Heart right ventricle (tissue), 16 donors: ENCODE data around the gene SLC32A1. TPM values are rescaled to one million over a fixed set of nuclear protein-coding genes. Genes with fewer than 3 reads are reported as not detected.

Source experiments
- ATAC-seq, 8 donors: fragments of 200-7000 bp; cut with Tn5 transposase; one replicate each; pipeline ENCODE4 v1.9.1; 2020; ENCODE audit warnings: mild to moderate bottlenecking in 8 of 8, moderate library complexity in 8 of 8, moderate number of reproducible peaks in 1 of 8
- DNase-seq, 2 donors: peaks; one replicate each; pipeline ENCODE4 v3.0.0-alpha.2; 2020
- H3K27ac ChIP-seq, 10 donors: fragments of 200-600 bp; sonication (generic) in 2 of 10; one replicate each; pipeline versions ENCODE4 v1.5.0 to v1.8.0; 2020 to 2022; ENCODE audit warnings: mild to moderate bottlenecking in 3 of 10
- H3K27me3 ChIP-seq, 7 donors: fragments of 200-600 bp; one replicate each; pipeline ENCODE4 v1.8.0; 2021 to 2022; ENCODE audit warnings: mild to moderate bottlenecking in 2 of 7
- H3K36me3 ChIP-seq, 9 donors: fragments of 200-600 bp; sonication (generic) in 1 of 9; one replicate each; pipeline versions ENCODE4 v1.5.0 to v1.8.0; 2020 to 2022; ENCODE audit warnings: mild to moderate bottlenecking in 2 of 9
- H3K4me1 ChIP-seq, 9 donors: fragments of 200-600 bp; sonication (generic) in 1 of 9; one replicate each; pipeline versions ENCODE4 v1.5.0 to v1.8.0; 2020 to 2022; ENCODE audit warnings: mild to moderate bottlenecking in 4 of 9
- H3K4me3 ChIP-seq, 10 donors: fragments of 200-600 bp; sonication (generic) in 2 of 10; one replicate each; pipeline versions ENCODE4 v1.5.0 to v1.8.0; 2020 to 2022; ENCODE audit warnings: mild to moderate bottlenecking in 7 of 10, moderate library complexity in 2 of 10
- H3K9me3 ChIP-seq, 11 donors: fragments of 200-600 bp in 10 of 11; sonication (generic) in 2 of 11; one replicate each; pipeline versions ENCODE4 v1.5.0 to v1.8.0; 2013 to 2022; ENCODE audit warnings: mild to moderate bottlenecking in 2 of 11, control low read depth in 1 of 11, moderate library complexity in 1 of 11
- WGBS, 2 donors: extraction: QIAGEN DNeasy Blood & Tissue Kit; methylation state at CpG; one replicate each; pipeline ENCODE4 v1.1.7; 2013; ENCODE audit warnings: inconsistent platforms in 1 of 2; 5-methylcytosine and 5-hydroxymethylcytosine counted together
- intact Hi-C, 10 donors: fragments of 100-400 bp; cut with DNase I; formaldehyde crosslinking; loops; one replicate each; pipeline versions ENCODE4 v1.11.1 to v1.14.2; 2022
- polyA plus RNA-seq, 2 donors: library from polyadenylated mRNA; stranded (reverse); fragments of 200-250 nt; gene quantifications; one replicate each; pipeline ENCODE4 v1.2.3, GENCODE V29; 2013
- total RNA-seq, 10 donors: library from RNA; stranded (reverse); fragmentation: NEBNext Ultra II Directional in 3 of 10; extraction: Animal tissue kit (Norgen Biotek cat#: 25700) in 3 of 10; gene quantifications; one replicate each; pipeline versions ENCODE4 v1.2.1 to v1.2.4, GENCODE V29; 2021 to 2023
- TF ChIP-seq, protein P1 (sequence below), 9 donors: fragments of 200-600 bp; sonication (generic) in 2 of 9; IDR thresholded peaks; one replicate each; pipeline versions ENCODE4 v1.5.0 to v1.8.0; 2021 to 2022; ENCODE audit warnings: antibody characterized with exemption in 9 of 9, mild to moderate bottlenecking in 5 of 9, moderate library complexity in 1 of 9
- donor health status: Arrhythmogenic right ventricular cardiomyopathy.
- donor health status: ischemic (EF 13 %, LVEDD 7.1; RV severe dilation, severe dysfunction).
- donor health status: healthy with polysubstance abuse.
- donor health status: DM: no; HTN: yes; CAD: no.
- donor health status: DM: no; HTN: no; CAD: no.
- donor health status: ischemic (EF 25% LVEDD 6.9; RV normal size, moderate dysfunction).
- donor health status: ischemic (EF 25% LVEDD 5.7; RV mildly dilated, moderate dysfunction).
- donor health status: healthy.
- donor health status: DM: yes; HTN: yes; CAD: no.
- donor health status: Ischemic cardiomyopathy.
- donor health status: ischemic (EF 35%, LVEDD 5.7; RV mildly dilated, moderate dysfunction).
- donor health status: nonischemic (EF 11% LVEDD 7.7; RV severe dilation, severe dysfunction).
- donor health status: DM: yes; HTN: yes; CAD: no.
- donor health status: PGD.
- donor health status: ischemic (EF 29% LVEDD 5.4; RV normal size, mild dysfunction).
- donor health status: nonischemic (EF 23%, LVEDD 6.1; RV moderate dilation, normal function).

The SLC32A1 gene
- total and polyA plus RNA-seq, 12 donors: not detected

DNA sequence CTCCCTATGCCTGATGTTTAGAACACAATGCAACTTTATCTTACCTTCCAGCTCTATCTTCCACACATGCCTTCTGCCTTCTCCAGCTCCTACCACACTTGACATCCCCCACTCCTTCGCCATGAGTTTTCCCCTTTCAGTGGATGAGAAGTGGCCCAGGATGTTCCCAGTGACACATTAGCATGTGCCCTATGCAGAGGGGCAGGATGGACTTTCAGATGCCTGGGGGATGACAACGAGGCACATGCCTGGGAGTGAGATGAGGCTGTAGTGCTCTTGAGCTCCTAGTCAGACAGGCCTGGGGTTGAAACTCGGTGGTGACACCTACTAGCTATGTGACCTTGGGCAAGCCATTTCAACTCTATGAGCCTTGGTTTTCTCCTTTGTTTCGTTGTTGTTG lies 20.1 kb upstream of the SLC32A1 start:
- TF ChIP-seq, protein P1, sequence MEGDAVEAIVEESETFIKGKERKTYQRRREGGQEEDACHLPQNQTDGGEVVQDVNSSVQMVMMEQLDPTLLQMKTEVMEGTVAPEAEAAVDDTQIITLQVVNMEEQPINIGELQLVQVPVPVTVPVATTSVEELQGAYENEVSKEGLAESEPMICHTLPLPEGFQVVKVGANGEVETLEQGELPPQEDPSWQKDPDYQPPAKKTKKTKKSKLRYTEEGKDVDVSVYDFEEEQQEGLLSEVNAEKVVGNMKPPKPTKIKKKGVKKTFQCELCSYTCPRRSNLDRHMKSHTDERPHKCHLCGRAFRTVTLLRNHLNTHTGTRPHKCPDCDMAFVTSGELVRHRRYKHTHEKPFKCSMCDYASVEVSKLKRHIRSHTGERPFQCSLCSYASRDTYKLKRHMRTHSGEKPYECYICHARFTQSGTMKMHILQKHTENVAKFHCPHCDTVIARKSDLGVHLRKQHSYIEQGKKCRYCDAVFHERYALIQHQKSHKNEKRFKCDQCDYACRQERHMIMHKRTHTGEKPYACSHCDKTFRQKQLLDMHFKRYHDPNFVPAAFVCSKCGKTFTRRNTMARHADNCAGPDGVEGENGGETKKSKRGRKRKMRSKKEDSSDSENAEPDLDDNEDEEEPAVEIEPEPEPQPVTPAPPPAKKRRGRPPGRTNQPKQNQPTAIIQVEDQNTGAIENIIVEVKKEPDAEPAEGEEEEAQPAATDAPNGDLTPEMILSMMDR (IDR thresholded peaks at IDR 0.05): no peak
- Histone ChIP-seq H3K27ac (no peak overlapping the region), H3K9me3 (no peaks in the 10 kb centered on the region), H3K4me1 (no peaks in the 10 kb centered on the region), H3K36me3 (no peaks in the 10 kb centered on the region), H3K4me3 (no peak overlapping the region), H3K27me3 (peaks cover 0 to 89% (median 58%) of the 10 kb centered on the region in 7 donors)
- DNase-seq (no peak), ATAC-seq (no peak)
- WGBS, 2 donors: 53 to 57% methylated on average over 4 of the region's 4 CpGs
- intact Hi-C loops: no loop called here

DNA sequence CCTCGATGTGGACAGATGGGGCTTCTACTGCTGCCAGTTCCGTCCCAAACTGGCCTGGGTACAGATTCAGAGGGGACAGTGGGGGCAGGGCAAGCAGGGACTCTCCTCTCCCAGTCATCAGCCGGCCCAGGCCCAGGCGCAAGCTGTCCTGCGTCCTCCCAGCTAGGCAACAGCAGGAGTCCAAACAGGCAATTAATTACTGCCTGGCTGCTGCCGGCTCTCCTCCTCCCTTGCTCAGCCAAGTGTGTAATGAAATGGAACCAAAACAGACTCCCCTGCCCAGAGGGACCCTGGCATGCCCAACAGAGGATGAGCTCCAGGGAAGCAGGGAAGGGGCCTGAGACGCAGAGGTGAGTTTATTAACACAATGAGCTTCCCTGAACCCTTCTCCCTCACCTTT lies 17.8 kb upstream of the SLC32A1 start:
- DNase-seq: no peak
- intact Hi-C loops: no loop called here
- Histone ChIP-seq H3K27me3 (peaks cover 0 to 65% (median 37%) of the 10 kb centered on the region in 7 donors), H3K36me3 (no peaks in the 10 kb centered on the region), H3K4me3 (no peak overlapping the region), H3K4me1 (no peaks in the 10 kb centered on the region), H3K27ac (no peak overlapping the region), H3K9me3 (no peaks in the 10 kb centered on the region)
- ATAC-seq: no peak
- 19% methylated on average over 7 of the region's 7 CpGs for WGBS, 2 donors
- TF ChIP-seq, protein P1 (IDR thresholded peaks at IDR 0.05): no peak

DNA sequence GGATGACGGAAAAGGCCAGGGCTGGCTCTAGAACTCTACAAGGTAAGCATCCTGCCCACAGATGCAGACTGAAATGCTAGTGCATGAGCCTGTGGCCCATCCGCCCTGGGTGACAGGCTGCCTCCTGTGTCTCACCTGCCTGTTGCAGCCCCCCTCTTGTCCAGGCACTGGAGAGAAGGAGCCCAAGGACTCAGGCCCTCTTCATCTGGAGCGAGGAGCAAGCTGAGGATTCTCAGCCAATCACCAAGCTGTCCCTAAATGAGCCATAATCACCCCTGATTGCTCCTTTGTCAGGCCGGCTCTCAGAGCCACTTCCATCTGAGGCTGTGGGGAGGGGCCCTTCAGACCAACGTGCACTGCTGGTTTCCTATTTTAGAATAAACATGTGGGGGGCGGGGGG lies 10.0 kb upstream of the SLC32A1 start:
- DNase-seq (no peak), ATAC-seq (no peak)
- 27 to 28% methylated on average over 6 of the region's 6 CpGs for WGBS, 2 donors
- no peak overlapping the region for H3K27ac ChIP-seq
- no peaks in the 10 kb centered on the region for H3K9me3 ChIP-seq
- TF ChIP-seq, protein P1 (IDR thresholded peaks at IDR 0.05): no peak
- no peak overlapping the region for H3K4me3 ChIP-seq
- intact Hi-C loops: no loop called here
- H3K36me3 ChIP-seq: no peaks in the 10 kb centered on the region
- peaks cover 0 to 83% (median 67%) of the 10 kb centered on the region in 7 donors for H3K27me3 ChIP-seq
- no peaks in the 10 kb centered on the region for H3K4me1 ChIP-seq

DNA sequence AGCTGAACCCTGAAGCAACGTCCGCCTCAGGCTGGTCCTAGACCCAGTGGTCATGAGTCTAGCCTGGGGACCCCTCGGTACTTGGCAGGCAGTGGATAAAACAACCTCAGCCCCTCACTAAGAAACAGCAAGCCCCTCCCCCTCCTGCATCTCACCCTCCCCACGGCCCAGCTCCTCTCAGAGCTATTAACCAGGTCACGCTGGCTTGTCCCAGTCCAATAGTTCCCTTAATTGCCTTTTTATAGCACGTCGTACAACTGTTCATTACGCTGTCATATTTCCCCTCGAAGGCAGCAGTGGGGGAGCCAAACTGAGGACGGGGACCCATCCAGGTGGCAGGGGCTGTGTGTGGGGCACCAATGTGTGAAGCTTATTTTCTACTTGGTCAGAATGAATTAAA lies 8.6 kb upstream of the SLC32A1 start:
- intact Hi-C loops: no loop called here
- H3K36me3 ChIP-seq: no peaks in the 10 kb centered on the region
- no peaks in the 10 kb centered on the region for H3K4me1 ChIP-seq
- peaks cover 0 to 87% (median 77%) of the 10 kb centered on the region in 7 donors for H3K27me3 ChIP-seq
- DNase-seq (no peak), ATAC-seq (no peak)
- TF ChIP-seq, protein P1 (IDR thresholded peaks at IDR 0.05): no peak
- H3K27ac ChIP-seq: no peak overlapping the region
- WGBS, 2 donors: 55 to 56% methylated on average over 10 of the region's 10 CpGs
- no peak overlapping the region for H3K4me3 ChIP-seq
- H3K9me3 ChIP-seq: no peaks in the 10 kb centered on the region
